GM21423 (cell line): ENCODE measurements around the gene SDK1.

Experiments used
- ATAC-seq: cut with Tn5 transposase; IDR thresholded peaks from one replicate; pipeline ENCODE4 v1.9.1; 2021; ENCODE audit warnings: mild to moderate bottlenecking, moderate library complexity; ENCODE audit not compliant: unreplicated experiment

Gene SDK1

GRCh38 chr7:4269086-4269485, 968.0 kb downstream of the SDK1 start:
- ATAC-seq: no peak

DNA sequence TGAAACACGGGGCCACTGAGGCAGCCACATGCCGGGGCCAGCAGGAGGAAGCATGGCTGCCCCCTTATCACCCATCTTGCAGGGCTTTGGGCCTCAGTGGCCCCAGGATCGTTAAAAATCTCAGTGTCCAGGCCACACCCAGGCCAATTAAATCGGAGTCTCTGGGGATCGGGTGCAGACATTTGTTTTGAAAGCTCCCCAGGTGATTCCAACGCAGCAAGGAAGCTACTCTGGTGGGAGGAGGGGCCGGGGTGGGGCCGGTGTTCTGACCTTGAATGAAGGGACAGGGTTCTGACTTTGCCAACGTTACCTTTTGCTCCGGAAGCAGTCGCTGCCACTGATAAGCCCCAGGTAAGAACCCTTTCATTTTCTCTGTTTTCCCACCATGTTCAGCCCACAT, 968.7 kb downstream of the SDK1 start:
- ATAC-seq: no peak

GRCh38 chr7:4270268-4270667, 969.2 kb downstream of the SDK1 start:
- ATAC-seq: no peak

DNA sequence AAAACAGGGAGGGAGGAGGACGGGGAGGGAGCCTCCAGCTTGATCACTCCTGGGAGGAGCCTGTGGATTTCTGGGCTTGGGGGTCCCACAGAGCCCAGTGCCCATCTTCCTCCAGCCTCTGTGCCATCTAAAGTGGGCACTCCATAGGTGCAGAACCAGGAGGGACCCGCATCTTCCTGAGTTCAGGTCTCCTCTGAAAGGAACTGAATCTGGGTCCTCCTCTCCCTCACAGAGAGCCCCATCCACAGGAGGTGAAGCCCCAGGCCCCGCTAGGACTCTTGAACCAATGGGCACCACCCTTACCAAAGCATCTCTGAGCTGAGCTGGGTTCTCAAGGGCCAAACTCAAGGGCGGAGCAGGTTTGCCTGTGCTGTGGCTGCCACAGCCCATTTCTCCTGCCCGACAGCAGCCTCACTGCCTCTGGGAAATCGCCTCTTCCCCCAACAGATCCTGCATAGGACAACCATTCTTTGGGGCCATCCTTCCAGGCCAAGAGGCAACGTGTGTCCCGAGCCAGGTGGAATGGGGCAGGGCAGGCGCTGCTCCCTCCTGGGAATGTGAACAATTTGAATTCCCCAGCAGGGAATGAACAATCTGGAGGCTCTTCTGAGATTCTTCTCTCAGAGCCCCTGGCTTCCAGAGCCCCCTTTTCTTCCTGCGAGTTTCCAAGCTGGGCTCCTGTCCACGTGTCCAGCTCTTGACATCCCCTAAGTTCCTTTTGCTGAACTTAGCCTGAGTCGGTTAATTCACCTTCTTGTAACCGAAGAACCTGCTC, 970.1 kb downstream of the SDK1 start:
- no peak for ATAC-seq

DNA sequence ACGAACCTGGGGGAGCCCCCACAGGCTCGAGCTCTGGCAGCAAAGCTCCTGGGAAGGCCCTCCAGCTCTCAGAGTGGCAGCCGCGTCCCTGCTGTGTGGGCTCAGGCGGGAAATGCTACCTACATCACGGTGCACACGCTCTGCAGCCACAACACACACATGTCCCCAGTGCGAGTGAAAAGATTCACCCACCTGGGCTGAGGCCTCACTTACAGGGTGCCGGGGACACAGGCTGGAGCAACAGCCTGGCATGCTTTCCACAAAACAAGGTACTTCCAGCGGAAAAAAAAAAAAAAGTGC, 970.6 kb downstream of the SDK1 start:
- ATAC-seq: no peak

DNA sequence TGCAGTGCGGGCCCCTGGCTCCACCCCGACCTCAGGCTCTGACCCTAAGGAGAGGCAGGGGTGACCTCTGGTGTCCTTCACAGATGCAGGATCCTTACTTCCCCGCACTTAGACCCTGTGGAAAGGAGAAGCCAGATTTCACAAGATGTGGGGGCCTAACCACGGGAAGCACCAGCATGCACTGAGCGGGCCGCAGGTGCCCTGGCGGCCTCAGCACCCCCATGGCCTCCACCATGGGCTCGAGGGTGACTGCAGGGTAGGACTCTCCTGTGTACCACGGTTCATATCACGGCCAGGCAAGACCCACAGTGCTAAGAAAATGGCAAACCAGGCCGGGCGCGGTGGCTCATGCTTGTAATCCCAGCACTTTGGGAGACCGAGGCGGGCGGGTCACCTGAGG, 971.1 kb downstream of the SDK1 start:
- ATAC-seq: no peak

- ATAC-seq: no peak
Observed at GRCh38 chr7:4273566-4274230, 972.6 kb downstream of the SDK1 start.

DNA sequence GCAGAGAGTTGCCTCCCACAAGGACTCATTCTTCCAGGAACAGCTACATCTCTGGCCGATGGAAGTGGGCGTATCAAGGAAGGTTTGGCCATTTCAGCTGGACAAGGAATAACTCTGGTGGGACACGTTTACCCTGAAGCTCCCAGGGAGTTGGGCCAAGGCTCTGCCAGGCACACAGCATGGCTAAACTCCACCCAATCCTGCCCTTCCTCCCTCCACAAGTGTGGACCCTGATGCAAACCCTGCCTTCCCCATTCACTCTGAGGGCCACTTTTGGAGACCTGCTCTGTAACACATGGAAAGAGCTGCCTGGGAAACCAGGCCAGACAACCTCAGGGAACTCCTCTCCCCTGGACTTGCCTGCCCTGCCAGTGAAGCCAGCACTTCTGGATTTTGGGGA, 973.2 kb downstream of the SDK1 start:
- no peak for ATAC-seq

DNA sequence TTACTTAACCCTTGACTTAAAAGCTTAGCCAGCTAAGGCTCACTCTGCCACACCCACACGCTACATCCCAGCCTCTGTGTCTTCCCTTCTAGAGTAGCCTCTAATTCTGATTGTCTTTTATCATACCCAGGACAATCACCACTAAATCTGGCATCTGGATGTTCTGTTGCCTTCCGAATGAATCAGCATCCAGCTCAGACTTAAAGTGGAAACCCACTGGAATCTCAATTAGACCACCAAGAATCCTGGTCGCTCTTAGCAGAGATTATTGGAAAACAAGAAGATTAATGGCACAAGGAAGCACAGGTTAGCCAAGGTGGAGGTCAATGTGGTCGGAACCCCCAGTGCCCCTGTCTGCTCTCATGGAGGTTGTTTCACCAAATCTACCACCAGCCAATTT, 976.9 kb downstream of the SDK1 start:
- ATAC-seq: no peak

- no peak for ATAC-seq
Observed at GRCh38 chr7:4279216-4279615, 978.2 kb downstream of the SDK1 start.

GRCh38 chr7:4281231-4281993, 980.4 kb downstream of the SDK1 start:
- no peak for ATAC-seq

- ATAC-seq: no peak
Observed at GRCh38 chr7:4282434-4283223, 981.6 kb downstream of the SDK1 start.

- ATAC-seq: no peak
Observed at GRCh38 chr7:4286351-4286750, 985.3 kb downstream of the SDK1 start.

DNA sequence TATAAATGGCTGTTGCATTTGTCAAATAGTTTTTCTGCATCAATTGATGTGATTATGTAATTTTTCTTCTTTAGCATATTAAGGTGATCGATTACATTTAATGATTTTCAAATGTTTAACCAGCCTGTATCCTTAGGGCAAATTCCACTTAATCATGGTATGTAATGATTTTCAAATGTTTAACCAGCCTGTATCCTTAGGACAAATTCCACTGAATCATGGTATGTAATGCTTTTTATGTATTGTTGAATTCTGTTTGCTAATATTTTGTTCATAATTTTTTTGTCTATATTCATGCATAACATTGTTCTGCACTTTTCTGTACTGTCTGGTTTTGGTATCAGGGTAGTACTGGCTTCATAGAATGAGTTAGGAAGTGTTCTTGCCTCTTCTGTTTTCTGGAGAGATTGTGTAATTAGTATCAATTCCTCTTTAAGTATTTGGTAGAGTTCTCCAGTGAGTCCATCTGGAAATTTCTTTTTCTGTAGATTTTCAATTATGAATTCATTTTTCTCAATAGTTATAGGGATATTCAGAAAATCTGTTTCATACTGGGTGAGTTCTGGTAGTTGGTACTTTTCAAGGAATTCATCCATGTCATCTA, 987.8 kb downstream of the SDK1 start:
- no peak for ATAC-seq

GRCh38 chr7:4297165-4297917, 996.3 kb downstream of the SDK1 start:
- no peak for ATAC-seq

DNA sequence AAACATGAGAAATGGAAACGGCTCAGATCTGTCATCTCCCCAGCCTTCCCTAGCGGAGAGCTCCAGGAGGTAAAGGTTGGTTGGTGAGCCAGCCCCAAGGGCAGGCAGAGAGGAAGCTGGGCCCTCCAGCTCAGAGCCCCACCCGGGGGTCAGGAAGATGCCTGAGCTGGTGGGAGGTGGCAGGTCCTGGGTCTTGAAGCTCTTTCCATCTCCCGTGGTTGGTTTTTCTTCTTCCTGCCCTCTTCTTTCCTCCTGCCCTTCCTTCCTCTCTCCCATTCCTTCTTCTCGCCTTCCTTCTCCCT, 996.8 kb downstream of the SDK1 start:
- no peak for ATAC-seq

DNA sequence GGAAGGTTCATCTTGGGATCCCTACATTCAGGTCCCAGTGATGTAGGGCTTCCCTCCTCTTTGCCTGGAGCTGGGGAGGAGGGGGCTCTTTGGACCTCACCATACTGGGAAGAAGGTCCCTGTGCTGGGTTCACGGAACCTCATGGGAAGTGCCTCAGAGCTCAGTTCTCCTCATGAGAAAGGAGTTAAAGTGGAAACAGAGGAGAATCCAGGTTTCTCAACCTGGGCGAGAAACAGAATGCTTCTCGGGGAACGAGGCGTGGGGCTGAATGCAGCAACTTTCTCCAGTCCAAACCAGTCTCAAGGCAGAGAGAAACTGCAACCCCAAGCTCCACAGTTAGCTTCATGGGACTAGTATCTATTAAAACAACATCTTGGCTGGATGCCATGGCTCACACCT, 998.4 kb downstream of the SDK1 start:
- ATAC-seq: no peak

GRCh38 chr7:4302203-4302905, 1001.3 kb downstream of the SDK1 start:
- no peak for ATAC-seq

GRCh38 chr7:4307316-4308204, 1006.5 kb downstream of the SDK1 start:
- no peak for ATAC-seq
